HEK293 (cell line): ENCODE results near the gene TAF15.

ENCODE experiments used
- CTCF ChIA-PET: fragments of 350-600 bp; formaldehyde crosslinking; extraction: SDS; loops from one replicate; lab custom pipeline; 2021; ENCODE audit warnings: antibody characterized with exemption; lab: Yijun Ruan, JAX
- POLR2A ChIA-PET: fragments of 300-600 bp; formaldehyde crosslinking; extraction: SDS; loops from one replicate; lab custom pipeline; 2020; ENCODE audit warnings: antibody characterized with exemption, inconsistent platforms; lab: Yijun Ruan, JAX
- H3K27ac ChIP-seq: fragments of 200-500 bp; sonication (Bioruptor generic); 2 replicates; pipeline ENCODE4 v1.5.1; 2014; ENCODE audit warnings: low read depth, low read length, control low read depth, inconsistent platforms; ENCODE audit errors: extremely low read depth
- H3K36me3 ChIP-seq, 2 experiments: fragments of 200-500 bp in 1 of 2; sonication (Bioruptor generic) in 1 of 2; 1 replicate in 1 of 2; 2 replicates in 1 of 2; pipeline ENCODE4 v1.5.1; 2014 to 2017; ENCODE audit warnings: inconsistent platforms in 2 of 2, low read length in 2 of 2; ENCODE audit not compliant: control insufficient read depth in 2 of 2, insufficient read depth in 1 of 2
- H3K4me1 ChIP-seq: fragments of 200-500 bp; sonication (Bioruptor generic); 2 replicates; pipeline ENCODE4 v1.5.1; 2014; ENCODE audit warnings: mild to moderate bottlenecking, low read length, inconsistent platforms; ENCODE audit not compliant: control insufficient read depth, insufficient read depth
- H3K4me3 ChIP-seq: 2 replicates; pipeline ENCODE4 v1.5.1; 2011; ENCODE audit warnings: low read depth, mild to moderate bottlenecking, control low read depth, low read length, moderate library complexity
- H3K9me3 ChIP-seq: fragments of 200-500 bp; sonication (Bioruptor generic); 2 replicates; pipeline ENCODE4 v1.5.1; 2014; ENCODE audit warnings: low read depth, low read length, inconsistent platforms; ENCODE audit not compliant: control insufficient read depth, insufficient read depth
- MEIS1 ChIP-seq: sonication (generic); formaldehyde crosslinking; IDR thresholded peaks from 2 replicates; pipeline ENCODE4 v1.8.1; 2022; ENCODE audit warnings: missing genetic modification reagents, mild to moderate bottlenecking, borderline replicate concordance
- MYNN ChIP-seq: fragments of 450-650 bp; formaldehyde crosslinking; IDR thresholded peaks from 2 replicates; pipeline ENCODE4 v1.5.1; 2016; ENCODE audit warnings: missing biosample characterization, missing genetic modification characterization, borderline replicate concordance
- PRDM1 ChIP-seq: fragments of 450-650 bp; formaldehyde crosslinking; IDR thresholded peaks from 2 replicates; pipeline ENCODE4; 2016; ENCODE audit warnings: missing biosample characterization, missing genetic modification characterization
- TCF7L2 ChIP-seq: IDR thresholded peaks from 2 replicates; pipeline ENCODE4 v1.6.1; 2011; ENCODE audit warnings: low read depth, mild to moderate bottlenecking, inconsistent platforms, low read length, moderate library complexity, borderline replicate concordance
- ZBTB7A ChIP-seq: fragments of 450-650 bp; formaldehyde crosslinking; IDR thresholded peaks from 2 replicates; pipeline ENCODE4 v1.5.1; 2016; ENCODE audit warnings: low read depth, missing biosample characterization, missing genetic modification characterization
- ZNF19 ChIP-seq: fragments of 450-650 bp; formaldehyde crosslinking; IDR thresholded peaks from 2 replicates; pipeline ENCODE4; 2016; ENCODE audit warnings: missing biosample characterization, missing genetic modification characterization, low read depth
- ZNF335 ChIP-seq: fragments of 450-650 bp; formaldehyde crosslinking; conservative IDR thresholded peaks from 2 replicates; pipeline ENCODE4 v1.5.1; 2016; ENCODE audit warnings: missing biosample characterization, missing genetic modification characterization
- ZNF37A ChIP-seq: fragments of 450-650 bp; IDR thresholded peaks from 2 replicates; pipeline ENCODE4 v1.5.1; 2018; ENCODE audit warnings: missing biosample characterization, missing genetic modification characterization
- ZNF48 ChIP-seq: fragments of 450-650 bp; formaldehyde crosslinking; IDR thresholded peaks from 2 replicates; pipeline ENCODE4 v1.5.1; 2016; ENCODE audit warnings: missing biosample characterization, missing genetic modification characterization
- ZNF558 ChIP-seq: fragments of 450-650 bp; formaldehyde crosslinking; IDR thresholded peaks from 2 replicates; pipeline ENCODE4 v1.5.1; 2016; ENCODE audit warnings: missing biosample characterization, missing genetic modification characterization
- ZNF596 ChIP-seq: fragments of 450-650 bp; IDR thresholded peaks from 2 replicates; pipeline ENCODE4 v1.5.0; 2018; ENCODE audit warnings: missing biosample characterization, mild to moderate bottlenecking, missing genetic modification characterization, moderate library complexity
- ZNF623 ChIP-seq: fragments of 450-650 bp; formaldehyde crosslinking; IDR thresholded peaks from 2 replicates; pipeline ENCODE4 v1.5.1; 2016; ENCODE audit warnings: missing biosample characterization, missing genetic modification characterization
- ZNF660 ChIP-seq: fragments of 450-650 bp; IDR thresholded peaks from 2 replicates; pipeline ENCODE4 v1.5.1; 2018; ENCODE audit warnings: missing biosample characterization, mild to moderate bottlenecking, missing genetic modification characterization
- ZXDB ChIP-seq: fragments of 450-650 bp; formaldehyde crosslinking; IDR thresholded peaks from 2 replicates; pipeline ENCODE4 v1.5.1; 2016; ENCODE audit warnings: missing biosample characterization, missing genetic modification characterization
- TF ChIP-seq, protein P1 (sequence below): fragments of 450-650 bp; formaldehyde crosslinking; IDR thresholded peaks from 2 replicates; pipeline ENCODE4 v1.5.1; 2016; ENCODE audit warnings: missing biosample characterization, missing genetic modification characterization
- TF ChIP-seq, protein P2 (sequence below): fragments of 450-650 bp; formaldehyde crosslinking; optimal IDR thresholded peaks from 2 replicates; pipeline ENCODE3; 2016; ENCODE audit warnings: missing biosample characterization, mild to moderate bottlenecking, missing genetic modification characterization
- TF ChIP-seq, protein P3 (sequence below): fragments of 450-650 bp; formaldehyde crosslinking; IDR thresholded peaks from 2 replicates; pipeline ENCODE4 v1.5.1; 2016; ENCODE audit warnings: missing biosample characterization, missing genetic modification characterization

TAF15 gene

DNA sequence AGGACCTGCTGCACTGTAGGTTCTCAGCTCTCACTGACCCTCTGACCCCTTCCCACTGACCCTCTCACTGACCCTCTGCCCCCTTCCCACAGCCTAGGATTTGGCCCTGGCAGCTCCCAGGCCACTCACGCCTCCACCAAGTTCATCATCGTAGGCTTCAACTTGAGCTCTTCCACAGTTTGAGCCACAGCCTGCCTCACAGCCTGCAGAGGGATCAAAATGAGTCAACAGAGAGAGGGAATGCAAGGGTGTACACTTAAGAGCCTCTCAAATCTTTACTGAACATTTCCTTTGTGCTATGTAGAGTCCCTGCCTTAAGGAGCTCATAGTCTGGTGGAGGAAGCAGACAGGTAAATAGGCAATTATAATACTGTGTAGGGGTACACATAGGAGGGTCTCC, 47.3 kb downstream of the TAF15 start:
- CTCF ChIA-PET = interaction anchor here (0.6 to 1.5 kb wide), 5 partner anchors 8 to 292 kb away, joined by 3 to 6 read pairs (median 5); partner anchors contain the start of gene CCL16
- Histone ChIP-seq H3K27ac (no peak overlapping the region), H3K36me3 (peaks cover 14 to 64% of the 10 kb centered on the region in 2 experiments), H3K4me1 (no peaks in the 10 kb centered on the region), H3K9me3 (no peaks in the 10 kb centered on the region), H3K4me3 (no peak overlapping the region)
- TF ChIP-seq ZBTB7A (tag by site-specific recombination) (no peak), ZNF596 (tag by site-specific recombination) (no peak), ZNF19 (tag by site-specific recombination) (no peak), ZNF623 (no peak), ZXDB (tag by site-specific recombination) (no peak), ZNF558 (tag by site-specific recombination) (no peak), ZNF37A (tag by site-specific recombination) (no peak), MEIS1 (CRISPR knock-in tag) (no peak)
- TF ChIP-seq, protein P1, sequence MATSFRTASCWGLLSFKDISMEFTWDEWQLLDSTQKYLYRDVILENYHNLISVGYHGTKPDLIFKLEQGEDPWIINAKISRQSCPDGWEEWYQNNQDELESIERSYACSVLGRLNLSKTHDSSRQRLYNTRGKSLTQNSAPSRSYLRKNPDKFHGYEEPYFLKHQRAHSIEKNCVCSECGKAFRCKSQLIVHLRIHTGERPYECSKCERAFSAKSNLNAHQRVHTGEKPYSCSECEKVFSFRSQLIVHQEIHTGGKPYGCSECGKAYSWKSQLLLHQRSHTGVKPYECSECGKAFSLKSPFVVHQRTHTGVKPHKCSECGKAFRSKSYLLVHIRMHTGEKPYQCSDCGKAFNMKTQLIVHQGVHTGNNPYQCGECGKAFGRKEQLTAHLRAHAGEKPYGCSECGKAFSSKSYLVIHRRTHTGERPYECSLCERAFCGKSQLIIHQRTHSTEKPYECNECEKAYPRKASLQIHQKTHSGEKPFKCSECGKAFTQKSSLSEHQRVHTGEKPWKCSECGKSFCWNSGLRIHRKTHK (tag by site-specific recombination) = no peak
- POLR2A ChIA-PET = interaction anchor here (0.5 to 1.0 kb wide), 2 partner anchors 16 to 42 kb away, joined by 3 to 6 read pairs; no protein-coding TSS in a partner anchor

DNA sequence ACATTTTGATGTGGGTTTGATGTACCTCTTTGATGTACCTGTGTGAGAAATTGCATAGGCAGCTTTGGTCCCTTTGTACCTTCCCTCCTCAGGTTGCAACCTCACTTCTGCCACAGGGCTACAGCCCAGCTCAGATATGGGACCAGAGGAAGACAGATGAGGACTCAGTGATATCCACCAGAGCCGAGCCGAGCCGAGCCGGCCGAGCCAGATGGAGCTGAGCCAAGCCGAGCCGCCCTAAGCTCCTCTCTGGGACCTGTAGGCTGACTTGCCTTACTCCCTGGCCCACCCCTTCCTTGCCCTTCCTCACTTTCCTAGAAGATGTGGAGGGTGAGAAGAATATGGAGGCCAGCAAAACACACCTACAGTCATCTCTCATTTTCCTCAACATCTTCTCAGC, 55.6 kb downstream of the TAF15 start:
- POLR2A ChIA-PET = no interaction called here
- peaks cover 0 to 9% of the 10 kb centered on the region in 2 experiments; a peak in 1 of 3 replicates for H3K36me3 ChIP-seq
- H3K4me3 ChIP-seq = no peak overlapping the region
- H3K9me3 ChIP-seq = no peaks in the 10 kb centered on the region
- H3K27ac ChIP-seq = no peak overlapping the region
- no peak for TF ChIP-seq MYNN (tag by site-specific recombination)
- no peak for TF ChIP-seq TCF7L2
- CTCF ChIA-PET = interaction anchor here (0.8 to 3.8 kb wide), 3 partner anchors 16 to 284 kb away, joined by 4 to 18 read pairs (median 6); no protein-coding TSS in a partner anchor
- no peaks in the 10 kb centered on the region for H3K4me1 ChIP-seq

DNA sequence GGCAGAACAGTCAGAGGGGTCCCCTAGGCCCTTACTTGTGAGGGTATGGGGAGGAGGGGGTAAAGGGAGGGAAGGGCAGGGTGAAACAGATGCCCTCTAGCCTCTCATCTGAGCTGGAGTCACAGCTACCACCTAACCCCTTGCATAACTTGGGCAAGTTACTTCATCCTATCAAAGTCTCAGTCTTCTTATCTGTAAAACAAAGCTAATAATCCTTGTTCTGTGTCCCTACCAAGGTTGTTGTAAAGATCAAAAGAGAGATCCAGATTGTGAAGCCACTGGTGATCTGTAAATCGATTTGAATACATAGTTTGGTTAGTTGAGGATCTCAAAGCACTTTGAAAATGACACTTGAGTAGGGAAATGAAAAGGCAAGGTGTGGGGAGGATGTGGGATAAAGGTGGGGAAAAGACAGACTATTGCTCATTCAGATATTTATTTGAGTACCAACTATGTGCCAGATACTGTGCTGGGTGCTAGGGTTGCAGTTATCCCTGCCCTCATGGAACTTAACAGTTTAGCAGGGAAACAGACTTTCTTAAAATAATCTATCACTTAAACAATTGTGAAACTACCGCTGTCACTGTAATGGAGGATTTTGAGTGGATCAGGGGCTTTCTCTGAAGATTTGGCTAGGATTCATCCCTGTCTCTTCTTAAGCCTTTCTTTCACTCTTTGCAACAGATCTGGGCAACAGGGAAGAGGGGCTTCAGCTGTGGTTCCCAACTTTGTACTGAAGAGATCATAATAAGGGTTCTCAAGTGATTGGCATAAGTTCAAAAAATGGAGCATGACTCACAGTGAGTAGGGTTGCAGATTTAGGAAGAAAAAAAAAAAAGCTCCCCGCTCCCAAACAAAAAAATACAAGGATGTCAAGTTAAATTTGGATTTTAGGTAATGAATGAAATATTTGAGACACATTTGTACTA, 56.4 kb downstream of the TAF15 start:
- Histone ChIP-seq H3K27ac (no peak overlapping the region), H3K36me3 (peaks cover 0 to 9% of the 10 kb centered on the region in 2 experiments; a peak in 1 of 3 replicates), H3K4me3 (no peak overlapping the region), H3K4me1 (no peaks in the 10 kb centered on the region), H3K9me3 (no peaks in the 10 kb centered on the region)
- no peak for TF ChIP-seq ZNF48
- peak; percentile 38; the same call in 1 of the 2 replicates for TF ChIP-seq ZNF335 (tag by site-specific recombination)
- 0 out of 2 replicates have a peak, but pooled peaks have one; percentile 8 for TF ChIP-seq PRDM1
- TF ChIP-seq, protein P2, sequence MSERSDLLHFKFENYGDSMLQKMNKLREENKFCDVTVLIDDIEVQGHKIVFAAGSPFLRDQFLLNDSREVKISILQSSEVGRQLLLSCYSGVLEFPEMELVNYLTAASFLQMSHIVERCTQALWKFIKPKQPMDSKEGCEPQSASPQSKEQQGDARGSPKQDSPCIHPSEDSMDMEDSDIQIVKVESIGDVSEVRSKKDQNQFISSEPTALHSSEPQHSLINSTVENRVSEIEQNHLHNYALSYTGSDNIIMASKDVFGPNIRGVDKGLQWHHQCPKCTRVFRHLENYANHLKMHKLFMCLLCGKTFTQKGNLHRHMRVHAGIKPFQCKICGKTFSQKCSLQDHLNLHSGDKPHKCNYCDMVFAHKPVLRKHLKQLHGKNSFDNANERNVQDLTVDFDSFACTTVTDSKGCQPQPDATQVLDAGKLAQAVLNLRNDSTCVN (tag by site-specific recombination) = no peak
- no peak for TF ChIP-seq ZNF660
- TF ChIP-seq, protein P3, sequence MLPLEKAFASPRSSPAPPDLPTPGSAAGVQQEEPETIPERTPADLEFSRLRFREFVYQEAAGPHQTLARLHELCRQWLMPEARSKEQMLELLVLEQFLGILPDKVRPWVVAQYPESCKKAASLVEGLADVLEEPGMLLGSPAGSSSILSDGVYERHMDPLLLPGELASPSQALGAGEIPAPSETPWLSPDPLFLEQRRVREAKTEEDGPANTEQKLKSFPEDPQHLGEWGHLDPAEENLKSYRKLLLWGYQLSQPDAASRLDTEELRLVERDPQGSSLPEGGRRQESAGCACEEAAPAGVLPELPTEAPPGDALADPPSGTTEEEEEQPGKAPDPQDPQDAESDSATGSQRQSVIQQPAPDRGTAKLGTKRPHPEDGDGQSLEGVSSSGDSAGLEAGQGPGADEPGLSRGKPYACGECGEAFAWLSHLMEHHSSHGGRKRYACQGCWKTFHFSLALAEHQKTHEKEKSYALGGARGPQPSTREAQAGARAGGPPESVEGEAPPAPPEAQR (tag by site-specific recombination) = no peak
- POLR2A ChIA-PET = interaction anchor here (0.6 kb wide), 1 partner anchor 68 kb away, joined by 4 read pairs; no protein-coding TSS in a partner anchor
- CTCF ChIA-PET = interaction anchor here (0.6 to 3.8 kb wide), 5 partner anchors 17 to 284 kb away, joined by 4 to 18 read pairs (median 4); no protein-coding TSS in a partner anchor
